H1 (cell line): Measurements from ENCODE around the gene SMG5.

Experiments
- ATF2 ChIP-seq: IDR thresholded peaks from 2 replicates; pipeline ENCODE4 v1.6.1; 2012; ENCODE audit warnings: low read length, inconsistent platforms
- CTCF ChIP-seq, 3 experiments: IDR thresholded peaks; 1 replicate in 2 of 3; 2 replicates in 1 of 3; pipeline versions ENCODE4 v1.5.1 to v1.6.1; 2011; ENCODE audit warnings: low read length in 3 of 3, mild to moderate bottlenecking in 3 of 3, inconsistent platforms in 2 of 3, low read depth in 1 of 3, moderate library complexity in 1 of 3; ENCODE audit not compliant: insufficient read depth in 1 of 3; ENCODE audit errors: control extremely low read depth in 1 of 3
- EZH2 ChIP-seq: fragments of 200-600 bp; sonication (generic); IDR thresholded peaks from 2 replicates; pipeline ENCODE4 v1.7.1; 2012; ENCODE audit warnings: low read depth, mild to moderate bottlenecking, moderate library complexity, low read length, inconsistent platforms; ENCODE audit not compliant: severe bottlenecking
- GABPA ChIP-seq: IDR thresholded peaks from 2 replicates; pipeline ENCODE4 v1.6.1; 2011; ENCODE audit warnings: mild to moderate bottlenecking, low read length, moderate library complexity, borderline replicate concordance; ENCODE audit not compliant: insufficient read depth
- KDM1A ChIP-seq: fragments of 200-600, 300-600 bp; sonication (generic); IDR thresholded peaks from 2 replicates; pipeline ENCODE4 v1.7.1; 2016; ENCODE audit warnings: mild to moderate bottlenecking, low read length, borderline replicate concordance
- NANOG ChIP-seq: IDR thresholded peaks from 2 replicates; pipeline ENCODE4 v1.6.1; 2011; ENCODE audit warnings: low read length, low read depth, mild to moderate bottlenecking, inconsistent platforms; ENCODE audit not compliant: insufficient read depth, poor library complexity, severe bottlenecking
- RAD21 ChIP-seq, 2 experiments: IDR thresholded peaks in 1 of 2; conservative IDR thresholded peaks in 1 of 2; 2 replicates each; pipeline ENCODE4 v1.6.1; 2011; ENCODE audit warnings: low read depth in 2 of 2, low read length in 2 of 2, improper control_type of control experiment in 1 of 2, inconsistent platforms in 1 of 2, mild to moderate bottlenecking in 1 of 2, moderate library complexity in 1 of 2
- SIN3A ChIP-seq, 2 experiments: IDR thresholded peaks in 1 of 2; conservative IDR thresholded peaks in 1 of 2; 2 replicates each; pipeline ENCODE4 v1.6.1; 2011 to 2012; ENCODE audit warnings: low read length in 2 of 2, improper control_type of control experiment in 1 of 2, low read depth in 1 of 2, mild to moderate bottlenecking in 1 of 2
- SIRT6 ChIP-seq: IDR thresholded peaks from one replicate; pipeline ENCODE4 v1.7.1; 2012; ENCODE audit warnings: low read length, inconsistent platforms
- SIX5 ChIP-seq: IDR thresholded peaks from 2 replicates; pipeline ENCODE4 v1.6.1; 2011; ENCODE audit warnings: mild to moderate bottlenecking, low read depth, low read length
- SUZ12 ChIP-seq: fragments of 200-600 bp; sonication (generic); IDR thresholded peaks from 2 replicates; pipeline ENCODE4 v1.6.1; 2012; ENCODE audit warnings: mild to moderate bottlenecking, inconsistent platforms, low read length, moderate library complexity, mixed read lengths
- TAF1 ChIP-seq: IDR thresholded peaks from 2 replicates; pipeline ENCODE4 v1.6.1; 2011; ENCODE audit warnings: mild to moderate bottlenecking, low read depth, low read length
- USF2 ChIP-seq: IDR thresholded peaks from 2 replicates; pipeline ENCODE4 v1.6.1; 2011; ENCODE audit warnings: low read length, improper control_type of control experiment
- ZNF274 ChIP-seq: IDR thresholded peaks from 2 replicates; pipeline ENCODE4 v1.7.0; 2012; ENCODE audit warnings: low read length, borderline replicate concordance; ENCODE audit errors: extremely low read depth

- TF ChIP-seq CTCF (IDR thresholded peaks at IDR 0.05; ENCODE audit: control extremely low read depth in 1 of 3, insufficient read depth in 1 of 3, low read depth in 1 of 3, low read length in 3 of 3) (no peak), SIX5 (no peak), ATF2 (no peak), USF2 (no peak), SIN3A (conservative IDR thresholded peaks at IDR 0.05 in 1 of 2, IDR thresholded peaks at IDR 0.05 in 1 of 2; ENCODE audit: low read depth in 1 of 2, low read length in 2 of 2) (no peak), RAD21 (IDR thresholded peaks at IDR 0.05 in 1 of 2, conservative IDR thresholded peaks at IDR 0.05 in 1 of 2; ENCODE audit: low read depth in 2 of 2, low read length in 2 of 2) (no peak), ZNF274 (no peak), KDM1A (no peak), NANOG (no peak), SUZ12 (no peak), SIRT6 (no peak), EZH2 (no peak), GABPA (no peak), TAF1 (no peak)
These were observed 37.9 kb downstream of the SMG5 start for GRCh38 chr1:156244712-156245111.
